Hepatocyte (in vitro differentiated cells): ENCODE results near the gene ADSS2. TPM values are rescaled to one million over a fixed set of nuclear protein-coding genes. Genes with fewer than 3 reads are reported as not detected.
"Not testable (repeated sequence)": the region's sequence is repeated elsewhere in the genome, so short reads cannot be mapped to it uniquely, and the experiment has no call there.

Experiments used
- DNase-seq: peaks from one replicate; pipeline ENCODE4 v3.0.0-alpha.2; 2016; ENCODE audit warnings: low spot score
- H2AFZ ChIP-seq: fragments of 200-600 bp; sonication (generic); 2 replicates; pipeline ENCODE4 v1.6.0; 2016; ENCODE audit warnings: antibody characterized with exemption, mild to moderate bottlenecking
- H3K27ac ChIP-seq: fragments of 200-600 bp; sonication (generic); 2 replicates; pipeline ENCODE4 v1.5.1; 2016; ENCODE audit warnings: mild to moderate bottlenecking
- H3K27me3 ChIP-seq: fragments of 200-600 bp; sonication (generic); 2 replicates; pipeline ENCODE4 v1.6.1; 2016
- H3K36me3 ChIP-seq: fragments of 200-600 bp; sonication (generic); replicated peaks from 2 replicates; pipeline ENCODE4 v1.5.1; 2016; ENCODE audit warnings: low read depth; ENCODE audit not compliant: insufficient read depth
- H3K4me1 ChIP-seq: fragments of 200-600 bp; sonication (generic); 2 replicates; pipeline ENCODE4 v1.5.1; 2016; ENCODE audit warnings: mild to moderate bottlenecking, moderate library complexity; ENCODE audit not compliant: insufficient read depth
- H3K4me2 ChIP-seq: fragments of 200-600 bp; sonication (generic); 2 replicates; pipeline ENCODE4 v1.6.0; 2016
- H3K4me3 ChIP-seq: fragments of 200-600 bp; sonication (generic); 2 replicates; pipeline ENCODE4 v1.5.1; 2016; ENCODE audit warnings: mild to moderate bottlenecking
- H3K79me2 ChIP-seq: fragments of 200-600 bp; sonication (generic); 2 replicates; pipeline ENCODE4 v1.6.0; 2017; ENCODE audit warnings: mild to moderate bottlenecking
- H3K9me2 ChIP-seq: fragments of 200-600 bp; sonication (generic); replicated peaks from 2 replicates; pipeline ENCODE4 v1.6.0; 2017; ENCODE audit warnings: mild to moderate bottlenecking; ENCODE audit not compliant: insufficient read depth
- H3K9me3 ChIP-seq: fragments of 200-600 bp; sonication (generic); 2 replicates; pipeline ENCODE4 v1.5.1; 2016; ENCODE audit warnings: low read depth, mild to moderate bottlenecking
- H4K20me1 ChIP-seq: fragments of 200-600 bp; sonication (generic); 2 replicates; pipeline ENCODE4 v1.6.0; 2016; ENCODE audit warnings: mild to moderate bottlenecking; ENCODE audit not compliant: insufficient read depth, poor library complexity, severe bottlenecking
- EZH2 ChIP-seq: fragments of 200-600 bp; sonication (generic); IDR thresholded peaks from 2 replicates; pipeline ENCODE4 v1.6.1; 2016; ENCODE audit warnings: antibody characterized with exemption, mild to moderate bottlenecking, borderline replicate concordance
- EZH2phosphoT487 ChIP-seq: fragments of 200-600 bp; sonication (generic); IDR thresholded peaks from one replicate; pipeline ENCODE4 v1.6.1; 2018; ENCODE audit warnings: antibody characterized with exemption, mild to moderate bottlenecking, low read depth, moderate library complexity; ENCODE audit not compliant: unreplicated experiment, severe bottlenecking
- WGBS: methylation state at CpG from one replicate; pipeline ENCODE4 v1.1.6; 2016; ENCODE audit warnings: low lambda C conversion rate; ENCODE audit errors: missing lambda C conversion rate; 5-methylcytosine and 5-hydroxymethylcytosine counted together
- polyA plus RNA-seq: library from polyadenylated mRNA; unstranded; fragments of >200 nt; fragmentation: Nextera tagmentation; extraction: Ambion mirVana; gene quantifications from 2 replicates; pipeline ENCODE4 v1.2.1, GENCODE V29; 2016
- total RNA-seq: library from RNA; depleted of rRNA; stranded (reverse); fragments of >200 nt; gene quantifications from 2 replicates; pipeline ENCODE4 v1.2.3, GENCODE V29; 2014
- TF ChIP-seq, protein P1 (sequence below): fragments of 200-600 bp; sonication (generic); IDR thresholded peaks from 2 replicates; pipeline ENCODE4 v1.5.1; 2016; ENCODE audit warnings: antibody characterized with exemption, mild to moderate bottlenecking; ENCODE audit not compliant: poor library complexity

The ADSS2 gene
- total and polyA plus RNA-seq, 2 experiments from 2014 or later, result 24.2 to 42.3 TPM

DNA sequence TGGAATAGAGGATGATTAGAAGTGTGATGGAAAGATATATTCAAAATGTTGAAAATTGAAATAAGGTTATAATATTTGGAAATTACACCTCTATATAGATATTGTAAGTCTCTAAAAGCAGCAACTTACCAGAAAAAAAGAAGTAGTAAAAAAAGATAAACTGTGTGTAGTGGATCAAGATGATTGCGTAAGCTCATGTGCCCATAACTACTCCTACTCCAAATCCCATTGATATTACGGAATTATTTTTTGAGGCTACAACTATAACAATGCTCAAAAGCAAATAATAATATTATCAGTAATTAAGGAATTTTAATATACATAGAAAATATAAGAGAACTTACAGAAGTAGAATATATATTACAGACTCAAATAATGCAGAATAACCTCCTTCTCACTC is 42.9 kb upstream of the ADSS2 start:
- H3K4me1 ChIP-seq, result no peaks in the 10 kb centered on the region
- H3K79me2 ChIP-seq, result no peaks in the 10 kb centered on the region
- no peaks in the 10 kb centered on the region for H3K36me3 ChIP-seq
- H3K4me3 ChIP-seq, result no peak overlapping the region
- H3K27me3 ChIP-seq, result no peaks in the 10 kb centered on the region
- no peaks in the 10 kb centered on the region for H3K9me2 ChIP-seq
- H4K20me1 ChIP-seq, result no peaks in the 10 kb centered on the region
- H3K9me3 ChIP-seq, result no peaks in the 10 kb centered on the region
- TF ChIP-seq, protein P1, sequence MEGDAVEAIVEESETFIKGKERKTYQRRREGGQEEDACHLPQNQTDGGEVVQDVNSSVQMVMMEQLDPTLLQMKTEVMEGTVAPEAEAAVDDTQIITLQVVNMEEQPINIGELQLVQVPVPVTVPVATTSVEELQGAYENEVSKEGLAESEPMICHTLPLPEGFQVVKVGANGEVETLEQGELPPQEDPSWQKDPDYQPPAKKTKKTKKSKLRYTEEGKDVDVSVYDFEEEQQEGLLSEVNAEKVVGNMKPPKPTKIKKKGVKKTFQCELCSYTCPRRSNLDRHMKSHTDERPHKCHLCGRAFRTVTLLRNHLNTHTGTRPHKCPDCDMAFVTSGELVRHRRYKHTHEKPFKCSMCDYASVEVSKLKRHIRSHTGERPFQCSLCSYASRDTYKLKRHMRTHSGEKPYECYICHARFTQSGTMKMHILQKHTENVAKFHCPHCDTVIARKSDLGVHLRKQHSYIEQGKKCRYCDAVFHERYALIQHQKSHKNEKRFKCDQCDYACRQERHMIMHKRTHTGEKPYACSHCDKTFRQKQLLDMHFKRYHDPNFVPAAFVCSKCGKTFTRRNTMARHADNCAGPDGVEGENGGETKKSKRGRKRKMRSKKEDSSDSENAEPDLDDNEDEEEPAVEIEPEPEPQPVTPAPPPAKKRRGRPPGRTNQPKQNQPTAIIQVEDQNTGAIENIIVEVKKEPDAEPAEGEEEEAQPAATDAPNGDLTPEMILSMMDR, result no peak
- TF ChIP-seq EZH2phosphoT487 (no peak), EZH2 (no peak)
- DNase-seq, result no peak
- 99% methylated on average over 2 of the region's 2 CpGs for WGBS
- no peak overlapping the region for H3K4me2 ChIP-seq
- H2AFZ ChIP-seq, result no peak overlapping the region
- H3K27ac ChIP-seq, result no peak overlapping the region

DNA sequence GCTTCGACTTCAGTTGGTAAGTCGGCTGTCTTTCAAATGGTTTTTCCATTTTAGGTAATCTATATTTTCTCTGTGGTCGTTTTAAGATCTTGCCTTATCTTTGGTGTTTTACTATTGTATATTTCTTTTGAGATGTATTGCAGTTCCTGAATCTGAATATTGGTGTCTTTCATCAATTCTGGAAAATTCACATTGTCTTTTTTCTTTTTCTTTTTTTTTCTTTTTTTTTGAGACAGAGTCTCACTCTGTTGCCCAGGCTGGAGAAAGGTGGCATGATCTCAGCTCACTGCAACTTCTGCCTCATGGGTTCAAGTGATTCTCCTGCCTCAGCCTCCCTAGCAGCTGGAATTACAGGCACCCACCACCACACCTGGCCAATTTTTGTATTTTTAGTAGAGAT is 33.3 kb upstream of the ADSS2 start:
- not testable (repeated sequence) for H3K4me3 ChIP-seq

DNA sequence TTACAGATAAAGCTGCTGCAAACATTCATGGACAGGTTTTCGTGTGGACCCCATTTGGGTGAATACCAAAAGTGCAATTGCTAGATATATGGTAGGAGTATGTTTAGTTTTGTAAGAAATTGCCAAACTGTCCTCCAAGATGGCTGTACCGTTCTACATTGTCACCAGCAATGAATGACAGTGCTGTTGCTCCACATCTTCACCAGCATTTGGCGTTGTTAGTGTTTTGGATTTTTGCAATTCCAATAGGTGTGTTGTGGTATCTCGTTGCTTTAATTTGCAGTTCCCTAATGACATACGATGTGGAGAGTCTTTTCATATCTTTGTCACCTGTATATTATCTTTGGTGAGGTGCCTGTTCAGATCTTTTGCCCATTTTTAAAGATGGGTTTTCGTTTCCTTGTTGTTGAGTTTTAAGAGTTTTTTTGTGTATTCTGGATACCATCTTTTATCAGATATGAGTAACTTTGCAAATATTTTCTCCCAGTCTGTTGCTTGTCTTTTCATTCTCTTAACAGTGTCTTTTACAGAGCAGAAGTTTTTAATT is 21.4 kb upstream of the ADSS2 start:
- Histone ChIP-seq H4K20me1 (no peaks in the 10 kb centered on the region), H2AFZ (no peak overlapping the region), H3K27ac (no peak overlapping the region), H3K4me2 (no peak overlapping the region), H3K36me3 (no peaks in the 10 kb centered on the region), H3K79me2 (no peaks in the 10 kb centered on the region), H3K9me3 (no peaks in the 10 kb centered on the region), H3K27me3 (no peaks in the 10 kb centered on the region), H3K4me3 (no peak overlapping the region), H3K4me1 (no peaks in the 10 kb centered on the region), H3K9me2 (no peaks in the 10 kb centered on the region)
- TF ChIP-seq EZH2phosphoT487 (no peak), EZH2 (no peak)
- TF ChIP-seq, protein P1, result no peak
- no peak for DNase-seq
- 91% methylated on average over 6 of the region's 6 CpGs for WGBS

More for the DNA sequence above, 33.3 kb upstream of the ADSS2 start:
- H3K9me2 ChIP-seq, H3K27ac ChIP-seq, H3K79me2 ChIP-seq, H4K20me1 ChIP-seq, H3K4me1 ChIP-seq, H3K36me3 ChIP-seq, H3K27me3 ChIP-seq, H3K9me3 ChIP-seq, H3K4me2 ChIP-seq, DNase-seq, H2AFZ ChIP-seq: not testable (repeated sequence)
- WGBS, result 66% methylated on average over 3 of the region's 3 CpGs

DNA sequence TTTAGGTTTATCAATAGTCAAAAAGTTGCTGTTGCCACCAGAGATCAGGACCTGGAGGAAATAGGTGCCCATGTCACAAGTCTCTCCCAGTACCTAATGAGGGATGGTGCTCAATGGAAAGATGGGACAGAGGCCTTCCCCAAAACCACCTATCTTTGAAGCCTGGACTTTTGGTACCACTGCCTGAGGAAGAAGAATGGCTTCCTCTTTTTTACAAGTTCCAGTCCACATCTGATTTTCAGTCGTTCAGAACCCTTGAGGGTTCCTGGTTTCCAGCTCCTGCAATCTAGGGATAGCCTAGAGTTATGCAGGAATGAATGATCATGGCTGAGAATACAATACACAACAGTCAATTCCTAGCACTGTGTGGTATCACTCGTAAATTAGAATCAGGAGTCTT is 15.0 kb upstream of the ADSS2 start:
- Histone ChIP-seq H3K27me3 (no peaks in the 10 kb centered on the region), H3K36me3 (no peaks in the 10 kb centered on the region), H3K4me1 (no peaks in the 10 kb centered on the region), H4K20me1 (no peaks in the 10 kb centered on the region), H3K4me3 (no peak overlapping the region), H2AFZ (no peak overlapping the region), H3K27ac (no peak overlapping the region), H3K9me2 (no peaks in the 10 kb centered on the region), H3K9me3 (no peaks in the 10 kb centered on the region), H3K79me2 (no peaks in the 10 kb centered on the region), H3K4me2 (no peak overlapping the region)
- TF ChIP-seq, protein P1, result no peak
- TF ChIP-seq EZH2phosphoT487 (no peak), EZH2 (no peak)
- DNase-seq, result no peak
- 92% methylated on average over 2 of the region's 2 CpGs for WGBS
